Osteocyte (in vitro differentiated cells): ENCODE data around the gene BIRC6. TPM values are rescaled to one million over a fixed set of nuclear protein-coding genes. Genes with fewer than 3 reads are reported as not detected.
"Not testable (repeated sequence)": the region's sequence is repeated elsewhere in the genome, so short reads cannot be mapped to it uniquely, and the experiment has no call there.

Experiments used
- DNase-seq: peaks from one replicate; pipeline ENCODE4 v3.0.0; 2021; ENCODE audit warnings: mixed read lengths; ENCODE audit not compliant: unreplicated experiment; ENCODE audit errors: extremely low spot score
- H3K27ac Mint-ChIP-seq: one replicate; pipeline ENCODE4 v1.8.0; 2021; ENCODE audit warnings: mild to moderate bottlenecking, mixed read lengths; ENCODE audit not compliant: unreplicated experiment
- H3K27me3 Mint-ChIP-seq: one replicate; pipeline ENCODE4 v1.8.0; 2021; ENCODE audit warnings: mixed read lengths; ENCODE audit not compliant: unreplicated experiment
- H3K36me3 Mint-ChIP-seq: one replicate; pipeline ENCODE4 v1.8.0; 2021; ENCODE audit warnings: mixed read lengths; ENCODE audit not compliant: unreplicated experiment
- H3K4me1 Mint-ChIP-seq: one replicate; pipeline ENCODE4 v1.8.0; 2021; ENCODE audit warnings: mixed read lengths; ENCODE audit not compliant: unreplicated experiment
- H3K4me3 Mint-ChIP-seq: one replicate; pipeline ENCODE4 v1.8.0; 2021; ENCODE audit warnings: mild to moderate bottlenecking, moderate library complexity, mixed read lengths; ENCODE audit not compliant: unreplicated experiment
- H3K9me3 Mint-ChIP-seq: one replicate; pipeline ENCODE4 v1.8.0; 2021; ENCODE audit warnings: mixed read lengths; ENCODE audit not compliant: unreplicated experiment
- CTCF ChIP-seq: fragments of 200-600 bp; sonication (generic); IDR thresholded peaks from 2 replicates; pipeline ENCODE4 v1.5.0; 2021; ENCODE audit warnings: antibody characterized with exemption, mild to moderate bottlenecking, moderate library complexity
- total RNA-seq: library from RNA; stranded (reverse); gene quantifications from 2 replicates; pipeline ENCODE4 v1.2.1, GENCODE V29; 2021

BIRC6 gene
- total RNA-seq, 1 donor from 2014 or later, result 98.8 TPM

- Mint-ChIP-seq H3K4me3 (peak overlapping the region; percentile 92), H3K9me3 (no peaks in the 10 kb centered on the region), H3K4me1 (peaks cover 40% of the 10 kb centered on the region), H3K36me3 (no peaks in the 10 kb centered on the region), H3K27ac (peak overlapping the region; percentile 81), H3K27me3 (no peaks in the 10 kb centered on the region)
- no peak for DNase-seq
- TF ChIP-seq CTCF, result no peak
Measured at GRCh38 chr2:32358111-32358482, 1.3 kb downstream of the BIRC6 start.

- Mint-ChIP-seq H3K27ac (peak overlapping the region; percentile 23), H3K36me3 (no peaks in the 10 kb centered on the region), H3K4me1 (peaks cover 51% of the 10 kb centered on the region), H3K4me3 (no peak overlapping the region), H3K27me3 (no peaks in the 10 kb centered on the region), H3K9me3 (no peaks in the 10 kb centered on the region)
- TF ChIP-seq CTCF, result no peak
- DNase-seq, result no peak
Measured at GRCh38 chr2:32360416-32360815, 3.6 kb downstream of the BIRC6 start.

GRCh38 chr2:32362997-32363396, 6.2 kb downstream of the BIRC6 start:
- not testable (repeated sequence) for H3K9me3 Mint-ChIP-seq, H3K27me3 Mint-ChIP-seq, DNase-seq, H3K4me3 Mint-ChIP-seq, H3K36me3 Mint-ChIP-seq, H3K27ac Mint-ChIP-seq
- H3K4me1 Mint-ChIP-seq, result peaks cover 55% of the 10 kb centered on the region

GRCh38 chr2:32363597-32363996, 6.8 kb downstream of the BIRC6 start:
- no peak for DNase-seq
- no peaks in the 10 kb centered on the region for H3K27me3 Mint-ChIP-seq
- H3K9me3 Mint-ChIP-seq, result no peaks in the 10 kb centered on the region
- H3K27ac Mint-ChIP-seq, result peak overlapping the region; percentile 6
- peaks cover 51% of the 10 kb centered on the region for H3K4me1 Mint-ChIP-seq
- no peak for TF ChIP-seq CTCF
- no peak overlapping the region for H3K4me3 Mint-ChIP-seq
- H3K36me3 Mint-ChIP-seq, result no peaks in the 10 kb centered on the region

GRCh38 chr2:32364290-32364689, 7.5 kb downstream of the BIRC6 start:
- peak overlapping the region; percentile 6 for H3K27ac Mint-ChIP-seq

GRCh38 chr2:32365679-32366078, 8.9 kb downstream of the BIRC6 start:
- H3K4me1 Mint-ChIP-seq, result peaks cover 36% of the 10 kb centered on the region
- H3K36me3 Mint-ChIP-seq, H3K27ac Mint-ChIP-seq: not testable (repeated sequence)

More at GRCh38 chr2:32364290-32364689, 7.5 kb downstream of the BIRC6 start:
- DNase-seq, H3K27me3 Mint-ChIP-seq, H3K9me3 Mint-ChIP-seq, H3K36me3 Mint-ChIP-seq, H3K4me3 Mint-ChIP-seq: not testable (repeated sequence)
- peaks cover 49% of the 10 kb centered on the region for H3K4me1 Mint-ChIP-seq

GRCh38 chr2:32366595-32366994, 9.8 kb downstream of the BIRC6 start:
- H3K9me3 Mint-ChIP-seq, result no peaks in the 10 kb centered on the region
- no peak for TF ChIP-seq CTCF

More at GRCh38 chr2:32365679-32366078, 8.9 kb downstream of the BIRC6 start:
- H3K4me3 Mint-ChIP-seq, H3K9me3 Mint-ChIP-seq, H3K27me3 Mint-ChIP-seq, DNase-seq: not testable (repeated sequence)

More at GRCh38 chr2:32366595-32366994, 9.8 kb downstream of the BIRC6 start:
- no peak for DNase-seq
- Mint-ChIP-seq H3K4me3 (no peak overlapping the region), H3K27ac (no peak overlapping the region), H3K27me3 (no peaks in the 10 kb centered on the region), H3K36me3 (no peaks in the 10 kb centered on the region), H3K4me1 (peaks cover 33% of the 10 kb centered on the region)
